Ascending aorta (tissue), 2 donors: Measurements from ENCODE around the gene SMPX. TPM values are rescaled to one million over a fixed set of nuclear protein-coding genes. Genes with fewer than 3 reads are reported as not detected.

Experiments used
- DNase-seq, 2 donors: peaks; one replicate each; pipeline ENCODE4 v3.0.0-alpha.2; 2019; ENCODE audit warnings: low spot score in 2 of 2
- H3K27ac ChIP-seq, 2 donors: fragments of 200-600 bp; sonication (generic); one replicate each; pipeline ENCODE4 v1.5.1; 2016 to 2017; ENCODE audit warnings: mild to moderate bottlenecking in 1 of 2
- H3K27me3 ChIP-seq: fragments of 200-600 bp; sonication (generic); one replicate; pipeline ENCODE4 v1.5.1; 2017
- H3K36me3 ChIP-seq, 2 donors: fragments of 200-600 bp; sonication (generic); one replicate each; pipeline ENCODE4 v1.5.1; 2016
- H3K4me1 ChIP-seq, 2 donors: fragments of 200-600 bp; sonication (generic); one replicate each; pipeline ENCODE4 v1.5.1; 2016 to 2017; ENCODE audit warnings: mild to moderate bottlenecking in 1 of 2
- H3K4me3 ChIP-seq, 2 donors: fragments of 200-600 bp; sonication (generic); one replicate each; pipeline ENCODE4 v1.5.1; 2016 to 2017; ENCODE audit warnings: mild to moderate bottlenecking in 1 of 2
- H3K9me3 ChIP-seq, 2 donors: fragments of 200-600 bp; sonication (generic); one replicate each; pipeline ENCODE4 v1.5.1; 2016
- intact Hi-C: fragments of 100-400 bp; cut with DNase I; formaldehyde crosslinking; loops from one replicate; pipeline ENCODE4 v1.15.1; 2023
- total RNA-seq: library from RNA; depleted of rRNA; stranded (reverse); fragments of >200 nt; gene quantifications from one replicate; pipeline ENCODE4 v1.1.0, GENCODE V29; 2016
- TF ChIP-seq, protein P1 (sequence below), 3 experiments: fragments of 200-600 bp in 2 of 3; fragments of 450-650 bp in 1 of 3; sonication (generic) in 2 of 3; IDR thresholded peaks; one replicate each; pipeline ENCODE4 v1.5.1; 2016 to 2019; ENCODE audit warnings: antibody characterized with exemption in 3 of 3, mild to moderate bottlenecking in 1 of 3, moderate library complexity in 1 of 3

SMPX gene
- total RNA-seq, 1 donor from 2014 or later: not detected

DNA sequence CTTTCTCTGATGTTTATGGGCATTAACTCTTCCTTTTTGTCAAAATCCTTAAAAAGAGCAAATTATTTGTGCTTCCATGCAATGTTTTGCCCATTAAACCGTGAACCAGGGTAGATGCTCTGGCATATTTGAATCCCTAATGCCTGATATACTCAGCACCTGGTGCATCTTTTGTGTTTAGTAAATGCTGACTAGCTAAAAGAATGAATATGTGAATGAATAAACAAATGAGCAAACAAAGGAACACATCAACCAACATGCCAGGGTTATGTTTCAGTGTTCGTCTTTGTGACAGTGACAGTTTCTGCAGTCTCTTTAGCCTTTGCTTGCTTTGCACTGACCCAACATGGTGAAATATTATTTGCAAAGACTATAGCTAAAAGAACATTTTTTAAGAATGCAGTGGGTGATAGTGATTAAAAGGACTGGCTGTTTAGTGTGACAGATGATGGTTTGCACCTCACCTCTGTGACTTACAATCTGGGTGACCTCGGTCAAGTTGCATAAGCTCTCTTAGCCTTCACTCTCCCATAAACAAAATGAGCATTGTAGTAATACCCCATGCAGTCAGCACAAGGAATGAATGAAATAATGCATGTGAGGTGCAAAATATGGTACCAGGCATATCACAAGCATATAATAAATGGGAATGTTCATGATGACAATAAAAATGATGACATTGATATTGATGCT, 29.5 kb downstream of the SMPX start:
- Histone ChIP-seq H3K36me3 (no peaks in the 10 kb centered on the region), H3K9me3 (no peaks in the 10 kb centered on the region), H3K4me1 (no peaks in the 10 kb centered on the region), H3K27ac (no peak overlapping the region), H3K27me3 (no peaks in the 10 kb centered on the region), H3K4me3 (no peak overlapping the region)
- intact Hi-C loops: no loop called here
- TF ChIP-seq, protein P1, sequence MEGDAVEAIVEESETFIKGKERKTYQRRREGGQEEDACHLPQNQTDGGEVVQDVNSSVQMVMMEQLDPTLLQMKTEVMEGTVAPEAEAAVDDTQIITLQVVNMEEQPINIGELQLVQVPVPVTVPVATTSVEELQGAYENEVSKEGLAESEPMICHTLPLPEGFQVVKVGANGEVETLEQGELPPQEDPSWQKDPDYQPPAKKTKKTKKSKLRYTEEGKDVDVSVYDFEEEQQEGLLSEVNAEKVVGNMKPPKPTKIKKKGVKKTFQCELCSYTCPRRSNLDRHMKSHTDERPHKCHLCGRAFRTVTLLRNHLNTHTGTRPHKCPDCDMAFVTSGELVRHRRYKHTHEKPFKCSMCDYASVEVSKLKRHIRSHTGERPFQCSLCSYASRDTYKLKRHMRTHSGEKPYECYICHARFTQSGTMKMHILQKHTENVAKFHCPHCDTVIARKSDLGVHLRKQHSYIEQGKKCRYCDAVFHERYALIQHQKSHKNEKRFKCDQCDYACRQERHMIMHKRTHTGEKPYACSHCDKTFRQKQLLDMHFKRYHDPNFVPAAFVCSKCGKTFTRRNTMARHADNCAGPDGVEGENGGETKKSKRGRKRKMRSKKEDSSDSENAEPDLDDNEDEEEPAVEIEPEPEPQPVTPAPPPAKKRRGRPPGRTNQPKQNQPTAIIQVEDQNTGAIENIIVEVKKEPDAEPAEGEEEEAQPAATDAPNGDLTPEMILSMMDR (IDR thresholded peaks at IDR 0.05): no peak
- no peak for DNase-seq

DNA sequence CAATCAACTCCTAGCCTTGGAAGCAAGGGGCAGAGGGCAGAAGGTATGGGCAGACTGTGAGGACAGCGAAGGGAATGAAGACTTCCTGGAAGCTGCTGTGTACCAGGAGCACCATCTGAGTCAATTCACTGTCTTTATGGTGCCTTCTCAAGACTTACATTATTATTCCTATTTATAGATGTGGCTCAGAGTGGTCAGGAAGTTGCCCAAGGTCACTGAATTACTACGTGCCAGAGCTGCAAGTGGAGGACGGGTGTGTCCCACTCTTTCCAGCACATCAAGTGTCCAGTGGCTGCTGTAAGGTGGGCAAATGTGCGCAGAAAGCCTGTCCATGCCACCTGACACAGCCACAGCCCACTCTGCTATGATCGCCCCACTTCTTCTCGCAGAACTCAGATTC, 32.0 kb downstream of the SMPX start:
- TF ChIP-seq, protein P1 (IDR thresholded peaks at IDR 0.05): no peak
- Histone ChIP-seq H3K4me3 (no peak overlapping the region), H3K27ac (no peak overlapping the region), H3K27me3 (no peaks in the 10 kb centered on the region), H3K4me1 (no peaks in the 10 kb centered on the region), H3K9me3 (no peaks in the 10 kb centered on the region), H3K36me3 (no peaks in the 10 kb centered on the region)
- DNase-seq: no peak
- intact Hi-C loops: no loop called here

DNA sequence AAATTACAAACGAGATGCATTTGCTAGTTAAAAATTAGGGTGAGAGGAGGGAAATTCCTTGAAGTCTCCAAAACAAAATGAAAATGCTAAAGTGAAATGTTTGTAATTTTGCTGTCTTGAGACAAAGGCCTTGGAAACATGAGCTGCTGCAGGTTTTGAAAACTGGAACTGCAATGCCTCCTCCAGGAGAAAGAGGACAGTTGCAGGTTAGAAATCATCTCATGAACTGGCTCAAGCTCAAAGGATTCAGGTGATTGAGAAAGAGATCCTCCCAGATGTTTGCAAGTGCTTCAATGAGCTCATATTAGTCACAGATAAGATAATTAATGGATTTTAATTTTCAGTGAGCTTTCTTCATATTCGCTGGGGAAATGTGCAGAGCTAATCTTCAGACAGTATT, 32.4 kb downstream of the SMPX start:
- H3K4me1 ChIP-seq: no peaks in the 10 kb centered on the region
- H3K27me3 ChIP-seq: no peaks in the 10 kb centered on the region
- H3K36me3 ChIP-seq: no peaks in the 10 kb centered on the region
- DNase-seq: no peak
- H3K27ac ChIP-seq: no peak overlapping the region
- H3K4me3 ChIP-seq: no peak overlapping the region
- intact Hi-C loops: no loop called here
- H3K9me3 ChIP-seq: no peaks in the 10 kb centered on the region
- TF ChIP-seq, protein P1 (IDR thresholded peaks at IDR 0.05): no peak

DNA sequence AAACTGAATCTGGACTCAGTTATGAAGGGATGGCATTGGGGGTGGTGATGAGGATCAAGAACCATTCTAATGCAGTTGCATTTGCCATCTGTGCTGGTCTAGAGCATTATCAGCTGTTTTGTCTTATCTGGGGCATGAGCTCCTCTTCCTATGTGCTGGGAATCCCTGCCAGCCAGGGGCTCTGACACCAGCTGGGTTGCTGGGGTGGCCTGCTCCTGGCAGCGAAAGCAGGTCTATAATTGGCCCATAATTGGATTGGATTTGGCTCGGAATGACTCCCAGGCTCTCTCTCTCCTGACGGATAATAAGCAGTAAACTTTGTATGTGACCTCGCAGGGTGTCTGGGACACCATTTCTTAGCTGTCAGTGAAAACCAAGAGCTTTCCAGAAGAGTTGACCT, 34.1 kb downstream of the SMPX start:
- Histone ChIP-seq H3K4me3 (no peak overlapping the region), H3K27ac (no peak overlapping the region), H3K4me1 (no peaks in the 10 kb centered on the region), H3K27me3 (no peaks in the 10 kb centered on the region), H3K36me3 (no peaks in the 10 kb centered on the region), H3K9me3 (no peaks in the 10 kb centered on the region)
- intact Hi-C loops: no loop called here
- no peak for DNase-seq
- TF ChIP-seq, protein P1 (IDR thresholded peaks at IDR 0.05): no peak

DNA sequence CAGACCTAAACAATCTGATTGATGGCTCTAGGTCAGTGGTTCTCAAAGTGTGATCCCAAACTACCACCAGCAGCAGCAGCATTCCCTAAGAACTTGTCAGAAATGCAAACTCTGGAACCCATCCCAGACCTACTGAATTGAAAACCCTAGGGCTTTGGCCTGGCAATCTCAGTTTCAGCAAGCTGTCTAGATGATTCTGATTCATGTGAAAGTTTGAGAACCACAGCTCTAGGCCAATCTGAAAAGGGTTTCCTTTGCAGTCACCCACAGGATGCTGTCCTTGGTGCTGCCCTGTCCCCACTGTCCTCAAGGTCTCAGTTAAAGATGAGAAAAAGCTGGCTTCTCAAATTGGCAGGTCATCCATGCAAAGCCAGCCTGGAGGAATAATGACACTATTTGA, 34.8 kb downstream of the SMPX start:
- Histone ChIP-seq H3K36me3 (no peaks in the 10 kb centered on the region), H3K27me3 (no peaks in the 10 kb centered on the region), H3K27ac (no peak overlapping the region), H3K4me3 (no peak overlapping the region), H3K4me1 (no peaks in the 10 kb centered on the region), H3K9me3 (no peaks in the 10 kb centered on the region)
- intact Hi-C loops: no loop called here
- no peak for DNase-seq
- TF ChIP-seq, protein P1 (IDR thresholded peaks at IDR 0.05): no peak

DNA sequence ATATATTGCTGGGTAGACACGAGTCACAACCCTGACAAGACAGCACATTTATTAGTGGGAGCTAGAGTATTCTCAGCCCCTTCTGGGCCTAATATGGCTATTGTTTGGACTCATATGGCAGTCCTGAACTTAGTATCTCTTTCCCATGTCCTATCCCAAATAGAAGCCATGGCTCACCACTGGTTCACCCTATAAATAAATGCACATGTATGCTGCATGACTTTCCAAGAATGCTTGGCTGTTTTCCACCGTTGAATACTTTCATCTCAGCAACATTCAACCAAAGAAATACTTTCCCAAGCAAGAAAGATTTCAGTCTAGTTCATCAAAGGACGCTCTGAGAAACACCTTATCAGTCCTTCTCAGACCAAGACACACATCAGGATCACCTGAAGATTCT, 36.7 kb downstream of the SMPX start:
- intact Hi-C loops: no loop called here
- H3K4me3 ChIP-seq: no peak overlapping the region
- H3K4me1 ChIP-seq: no peaks in the 10 kb centered on the region
- H3K27me3 ChIP-seq: no peaks in the 10 kb centered on the region
- H3K27ac ChIP-seq: no peak overlapping the region
- H3K9me3 ChIP-seq: no peaks in the 10 kb centered on the region
- TF ChIP-seq, protein P1 (IDR thresholded peaks at IDR 0.05): no peak
- no peak for DNase-seq
- H3K36me3 ChIP-seq: no peaks in the 10 kb centered on the region
